GDM1 (cell line): ENCODE measurements around the gene FARS2.

Source experiments
- DNase-seq: peaks from one replicate; lab custom pipeline; 2025; lab: John Stamatoyannopoulos, UW

FARS2 gene

DNA sequence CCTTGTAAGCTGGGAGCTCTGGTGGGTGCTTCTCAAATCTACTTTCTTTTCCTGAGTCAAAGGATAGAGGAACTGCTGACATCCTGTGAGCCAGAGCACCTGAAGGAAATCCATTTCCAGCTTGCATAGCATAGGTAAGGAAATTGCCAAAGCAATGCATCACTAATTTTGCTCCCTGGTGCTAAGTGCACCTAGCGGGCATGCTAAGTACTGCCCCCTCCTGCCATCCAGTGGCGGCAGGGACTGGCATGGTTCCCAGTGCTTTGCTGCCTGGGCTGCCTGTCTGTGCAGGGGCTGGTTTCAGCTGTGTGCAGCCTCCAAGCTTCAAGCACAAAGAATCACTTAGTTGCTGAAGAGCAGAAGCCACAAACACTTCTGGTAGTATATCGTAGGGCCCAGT, 63.9 kb downstream of the FARS2 start:
- no peak for DNase-seq

DNA sequence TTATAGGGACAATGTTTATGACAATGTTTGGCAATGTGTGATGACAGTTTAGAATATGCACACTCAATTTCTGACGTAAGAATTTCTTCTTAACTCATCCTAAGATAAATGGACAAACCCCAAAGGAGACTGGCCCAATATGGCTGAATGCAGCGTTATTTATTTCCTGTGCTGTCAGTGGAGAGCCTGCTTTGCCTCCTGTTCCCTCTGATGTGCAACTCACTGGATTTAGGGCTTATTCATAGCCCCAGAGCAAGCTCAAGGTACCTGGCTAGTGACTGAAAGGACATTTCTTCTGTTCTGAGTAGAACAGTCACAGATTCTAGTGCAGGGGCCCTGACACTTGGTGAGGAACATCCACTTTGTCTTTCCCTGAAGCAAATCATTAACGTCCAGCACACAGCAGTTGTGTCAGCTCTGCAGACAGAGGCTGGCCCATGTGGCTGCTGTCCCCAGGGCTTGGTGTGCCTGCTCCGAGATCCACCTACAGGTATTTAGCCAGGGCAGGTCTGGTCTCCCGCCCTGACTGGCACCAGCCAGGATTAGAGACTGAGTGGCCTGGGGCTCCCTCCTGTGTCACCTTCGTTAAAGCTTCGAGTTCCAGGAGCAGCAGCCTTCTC, 64.8 kb downstream of the FARS2 start:
- no peak for DNase-seq

DNA sequence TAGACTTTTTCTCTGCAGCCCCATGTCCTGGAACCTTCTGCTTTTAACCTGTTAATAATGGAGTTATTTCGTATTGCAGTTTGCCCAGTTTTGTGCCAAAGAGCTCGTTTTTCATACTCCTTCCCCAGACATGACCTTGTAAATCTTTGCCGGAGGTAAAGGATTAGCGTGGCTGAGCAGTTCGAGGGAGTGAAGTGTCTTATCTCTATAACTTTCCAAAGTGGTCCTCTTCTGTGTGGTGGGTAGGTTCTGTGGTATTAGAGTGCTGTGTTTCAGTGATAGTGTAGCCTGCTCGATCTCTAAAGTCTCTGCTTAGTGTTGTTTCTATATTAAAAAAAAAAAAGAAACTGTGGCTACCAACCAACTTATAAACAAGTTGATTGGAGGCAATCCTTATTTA, 67.5 kb downstream of the FARS2 start:
- no peak for DNase-seq

DNA sequence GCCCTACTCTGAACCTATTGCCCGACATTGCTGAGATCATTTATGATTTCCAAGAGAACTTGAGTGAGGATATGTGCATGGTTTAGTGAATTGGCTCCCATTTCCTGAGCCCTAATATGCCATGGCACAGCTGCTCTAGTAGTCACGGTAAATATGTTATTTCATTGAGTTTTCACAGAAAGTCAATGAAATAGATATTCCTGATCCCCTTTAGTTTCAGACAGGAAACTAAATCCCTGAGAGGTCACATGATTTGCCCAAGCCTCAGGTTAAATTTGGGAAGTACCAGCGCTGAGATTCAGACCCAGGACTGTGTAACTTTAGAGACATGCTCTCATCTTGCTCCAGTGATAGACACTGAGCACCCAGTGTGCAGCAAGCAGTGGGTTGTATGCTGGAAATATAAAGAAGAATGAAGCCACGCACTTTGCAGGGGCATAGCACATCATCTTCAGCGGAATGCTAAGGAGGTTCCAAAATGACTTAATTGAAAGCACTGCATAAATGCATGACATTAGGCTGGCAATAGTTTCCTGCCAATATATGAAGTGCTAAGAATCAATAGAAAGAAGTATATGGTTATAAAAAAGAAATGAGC, 70.6 kb downstream of the FARS2 start:
- no peak for DNase-seq

DNA sequence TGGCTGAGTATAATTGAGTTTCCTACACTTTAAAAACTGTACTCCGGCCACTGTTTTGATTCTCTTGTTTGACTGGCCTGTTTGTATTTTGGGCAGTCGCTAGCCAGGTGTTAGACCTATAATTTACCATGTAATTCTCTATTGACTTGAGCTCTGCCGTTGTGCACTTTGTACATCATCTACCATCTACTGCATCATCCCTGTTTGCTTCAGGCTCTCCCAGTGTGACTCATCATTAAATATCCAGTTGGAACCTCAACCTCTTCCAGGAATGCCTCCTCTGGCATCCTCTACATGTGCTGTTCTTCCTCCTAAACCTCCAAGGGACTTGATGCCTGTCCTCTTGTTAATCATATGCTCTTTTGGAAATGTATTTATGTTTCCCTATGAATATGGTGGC, 72.3 kb downstream of the FARS2 start:
- no peak for DNase-seq

DNA sequence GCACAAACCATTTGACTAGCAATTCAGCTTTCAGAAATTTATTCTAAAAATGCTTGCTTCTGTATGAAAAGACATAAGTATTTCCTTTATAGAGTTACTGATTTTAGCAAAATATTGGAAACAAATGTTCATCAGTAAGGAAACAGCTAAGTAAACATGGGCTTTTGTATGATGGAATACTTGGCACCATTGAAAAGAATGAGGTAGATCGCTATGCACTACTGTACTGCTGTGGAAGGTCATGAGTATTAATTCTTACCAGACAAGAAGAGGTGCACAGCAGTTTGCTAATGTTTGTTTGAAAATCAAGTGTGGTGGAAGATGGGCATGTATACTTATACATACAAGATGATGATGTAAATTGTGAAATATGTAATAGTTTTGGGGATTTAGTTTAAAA, 73.0 kb downstream of the FARS2 start:
- no peak for DNase-seq

DNA sequence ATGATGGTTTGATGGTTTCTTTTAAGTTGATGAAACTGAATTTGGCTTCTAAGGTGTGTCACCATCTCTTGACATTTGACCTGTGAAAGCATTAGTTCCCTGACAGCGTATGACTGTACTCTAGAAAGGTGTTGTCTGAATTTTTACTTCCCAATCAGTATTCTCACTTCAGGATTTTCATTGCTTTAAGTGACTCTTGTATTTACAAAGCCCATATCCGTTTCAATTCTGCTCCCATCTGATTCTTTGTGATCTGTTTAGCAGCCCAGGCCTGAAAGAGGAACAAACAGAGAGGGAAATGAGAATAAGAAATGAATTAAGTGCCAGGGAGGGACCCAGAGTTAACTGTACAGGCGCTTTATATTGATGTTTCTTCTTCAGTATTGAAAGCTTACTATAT, 73.7 kb downstream of the FARS2 start:
- DNase-seq = no peak

DNA sequence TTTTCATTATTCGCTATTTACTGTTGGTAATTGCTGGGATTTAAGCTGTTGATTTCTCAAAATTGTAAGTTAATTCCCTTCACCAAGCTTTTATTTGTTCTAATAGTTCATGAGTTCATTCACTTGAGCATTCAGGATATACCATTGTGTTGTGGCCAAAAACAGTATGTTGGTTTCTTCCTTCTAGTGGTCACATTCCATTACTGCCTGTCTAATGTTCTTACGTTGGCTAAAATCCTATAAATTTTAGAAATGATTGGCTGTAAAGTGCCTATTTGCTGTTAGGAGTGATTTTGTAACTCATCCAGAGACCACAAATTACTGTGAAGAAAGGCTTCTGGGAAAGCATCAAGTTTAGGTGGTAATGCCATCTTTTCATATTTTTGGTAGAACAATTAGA, 76.3 kb downstream of the FARS2 start:
- no peak for DNase-seq

DNA sequence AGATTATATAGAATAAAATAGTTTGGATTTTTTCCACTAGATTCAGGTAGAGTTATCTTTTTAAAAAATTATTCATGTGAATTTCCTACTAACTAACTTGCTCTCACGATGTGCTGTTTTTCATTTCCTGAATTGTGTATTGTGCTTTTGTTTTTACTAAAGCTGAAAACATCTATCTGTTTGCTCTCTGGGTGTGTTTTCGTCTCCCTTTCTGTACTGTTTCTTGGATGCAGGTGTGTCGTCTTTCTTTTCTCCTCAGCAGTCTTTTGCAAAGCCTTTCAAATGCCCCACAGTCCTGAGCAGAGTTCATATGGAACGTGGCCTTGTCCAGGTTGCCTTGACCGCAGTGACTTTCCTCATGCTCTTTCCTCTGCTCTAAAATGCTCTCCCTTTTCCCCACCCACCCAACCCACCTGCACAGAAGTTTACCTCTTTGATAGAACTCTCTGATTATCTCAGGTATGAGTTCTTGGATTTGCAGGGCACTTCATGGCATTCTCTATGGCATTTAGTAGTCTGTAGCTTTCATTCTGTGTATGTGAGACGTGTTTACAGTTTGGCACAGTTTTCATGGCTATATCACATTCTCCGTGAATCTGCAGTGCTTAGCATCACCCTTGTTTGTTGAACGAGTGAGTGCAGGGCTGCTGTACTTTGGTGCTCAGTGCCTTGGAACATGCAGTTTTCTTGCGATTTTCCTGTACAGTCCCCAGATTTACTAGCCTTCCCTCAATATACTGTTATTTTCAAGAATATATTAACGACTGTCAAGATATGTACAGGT, 77.1 kb downstream of the FARS2 start:
- DNase-seq = no peak

DNA sequence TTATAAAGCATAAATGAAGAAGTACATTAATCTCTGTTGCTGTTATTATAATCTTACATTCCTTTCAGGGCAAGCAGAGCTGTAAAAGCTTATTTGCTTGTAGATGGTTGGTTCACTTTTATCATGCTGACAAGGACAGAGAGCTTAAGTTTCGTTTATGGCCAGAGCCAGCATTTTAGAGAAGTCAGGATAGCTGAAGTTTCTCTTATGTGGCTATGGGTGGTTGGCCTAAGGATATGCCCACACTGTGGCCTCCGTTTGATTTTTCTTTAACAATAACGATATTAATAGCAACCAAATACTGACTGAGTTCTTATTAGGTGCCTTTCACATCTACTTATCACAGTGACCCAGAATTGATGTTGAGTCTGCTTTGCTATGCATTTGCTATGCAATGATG, 78.5 kb downstream of the FARS2 start:
- DNase-seq = no peak

DNA sequence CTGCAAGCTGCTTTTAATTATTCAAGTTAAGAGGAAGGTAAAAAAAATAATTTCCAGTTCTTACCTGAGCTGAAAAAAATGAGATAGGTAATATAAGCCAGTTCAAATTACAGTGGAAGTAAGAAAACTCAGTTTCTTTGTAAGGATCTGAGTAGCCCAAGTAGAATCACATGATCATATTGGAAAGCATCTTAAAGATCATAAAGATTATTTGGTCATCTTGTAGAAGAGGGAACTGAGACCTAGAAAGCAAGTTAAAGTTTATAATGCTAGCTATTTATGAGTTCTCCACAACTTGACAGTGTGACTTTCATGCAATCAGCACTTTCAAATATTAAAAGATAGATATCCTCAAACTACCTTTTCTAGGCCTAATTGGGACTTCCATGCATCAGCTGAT, 80.5 kb downstream of the FARS2 start:
- DNase-seq = no peak

DNA sequence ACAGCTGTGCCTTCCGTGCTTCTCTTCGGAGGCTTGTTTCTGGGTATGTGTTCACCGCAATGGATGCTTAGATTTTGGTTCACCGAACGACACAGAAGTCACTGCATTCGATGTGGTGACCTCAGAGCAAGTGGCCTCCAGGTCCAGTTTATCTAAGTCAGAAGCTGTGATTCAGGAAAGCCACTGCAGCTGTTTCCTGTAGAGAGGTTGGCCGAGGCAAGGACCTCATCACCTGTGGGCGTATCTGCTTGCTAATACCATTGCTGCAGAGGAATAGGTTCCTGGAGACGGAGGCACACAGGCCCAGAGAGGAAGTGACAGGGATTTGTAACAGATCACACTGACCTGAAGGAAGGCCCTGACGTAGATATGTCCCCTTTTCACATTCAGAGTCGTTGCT, 82.7 kb downstream of the FARS2 start:
- DNase-seq = no peak

DNA sequence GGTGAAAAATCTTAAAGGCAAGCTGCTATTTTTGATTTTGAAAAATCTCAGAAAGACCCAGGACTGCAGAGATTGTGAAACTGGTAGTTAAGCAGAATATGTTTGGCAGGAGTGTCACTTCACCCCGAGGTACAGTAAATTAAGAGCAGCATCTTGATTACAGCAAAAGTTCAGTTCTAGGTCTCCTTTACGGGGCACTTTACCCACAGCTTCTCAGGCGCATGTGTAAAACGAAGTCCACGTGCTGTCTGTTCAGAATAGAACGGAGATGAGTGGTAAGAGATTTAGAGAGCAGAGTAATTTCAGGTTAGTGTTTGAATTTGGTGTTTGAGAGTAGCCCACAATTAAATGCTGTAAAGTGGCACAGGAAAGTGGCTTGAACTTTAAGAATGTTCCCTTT, 84.0 kb downstream of the FARS2 start:
- DNase-seq = no peak

DNA sequence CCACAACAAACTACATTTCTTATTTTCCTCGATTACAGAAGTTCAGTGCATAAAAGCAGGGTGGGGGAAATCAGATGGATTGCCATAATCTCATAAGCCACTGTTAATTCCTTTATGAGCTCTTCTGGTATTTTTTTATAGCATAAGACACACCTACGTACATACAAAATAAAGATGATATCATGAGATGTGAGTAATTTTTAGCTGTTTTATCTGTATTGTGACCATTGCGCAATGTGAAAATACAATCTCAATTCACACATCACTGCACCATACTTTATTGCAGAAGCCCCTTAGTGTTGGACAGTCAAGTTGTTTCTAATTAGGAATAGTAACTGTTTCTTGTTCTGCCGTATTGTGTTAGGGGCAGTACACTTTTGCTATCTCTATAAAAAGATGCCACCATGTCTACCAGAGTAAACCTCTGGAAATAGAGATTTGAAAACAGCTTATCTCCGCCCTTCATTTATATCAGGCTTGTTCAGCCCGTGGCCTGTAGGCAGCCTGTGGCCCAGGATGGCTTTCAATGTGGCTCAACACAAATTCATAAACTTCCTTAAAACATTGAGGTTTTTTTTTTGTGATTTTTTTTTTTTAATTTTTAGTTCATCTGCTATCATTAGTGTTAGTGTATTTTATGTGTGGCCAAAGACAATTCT, 90.4 kb downstream of the FARS2 start:
- DNase-seq = no peak

DNA sequence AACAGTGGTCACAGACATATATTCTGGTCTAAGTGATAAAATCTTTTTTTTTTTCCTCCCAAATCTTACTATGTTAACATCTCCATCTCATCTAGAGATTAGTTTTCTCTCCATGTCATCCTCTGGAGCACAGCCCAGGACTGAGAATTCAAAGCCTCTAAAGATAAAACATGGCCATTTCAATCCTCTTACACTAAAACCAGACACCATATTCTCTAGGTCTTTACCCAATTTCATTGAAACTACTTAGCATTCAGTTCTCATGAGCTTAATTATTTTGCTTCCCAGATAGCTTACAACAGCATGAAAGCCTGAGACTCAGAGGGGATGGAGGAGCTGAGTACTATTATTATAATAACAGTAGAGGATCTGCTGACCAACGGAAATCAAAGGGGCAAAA, 92.7 kb downstream of the FARS2 start:
- no peak for DNase-seq

DNA sequence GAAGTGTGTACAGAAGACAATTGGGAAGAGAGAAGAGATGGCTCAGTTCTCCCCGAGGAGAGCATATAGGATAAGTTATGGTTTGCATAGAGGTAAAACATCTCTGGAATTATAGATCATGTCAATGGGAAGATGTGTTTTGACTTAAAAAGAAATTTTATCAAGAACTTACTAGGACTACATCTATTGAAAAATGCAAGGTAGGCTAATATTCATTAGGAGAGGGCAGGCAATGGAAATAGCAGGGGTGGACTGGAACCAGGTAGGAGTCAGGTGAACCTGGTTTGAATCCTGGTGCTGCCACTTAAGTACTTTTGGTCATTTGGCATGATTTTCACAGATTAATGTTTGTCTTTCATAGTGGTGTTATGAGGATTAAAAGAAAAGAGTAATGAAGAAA, 96.2 kb downstream of the FARS2 start:
- DNase-seq = no peak

DNA sequence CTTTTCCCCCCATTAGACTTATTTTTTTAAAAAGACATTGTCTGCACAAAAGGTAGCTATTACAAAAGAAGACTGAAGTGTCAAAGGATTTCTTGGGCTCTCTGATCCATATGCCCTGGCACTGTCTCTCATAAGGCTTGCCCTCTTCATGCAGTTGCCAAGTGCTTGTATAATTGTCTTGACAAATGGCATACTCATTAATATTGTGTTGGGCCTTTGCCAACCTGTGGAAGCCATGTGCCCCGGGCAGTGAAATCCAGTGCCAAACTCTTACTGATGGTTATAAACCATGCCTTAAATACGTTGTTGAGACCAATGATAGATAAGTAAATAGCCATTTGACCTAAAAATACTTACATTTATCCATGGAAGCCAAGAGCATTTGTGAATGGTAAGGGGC, 98.1 kb downstream of the FARS2 start:
- DNase-seq = no peak

DNA sequence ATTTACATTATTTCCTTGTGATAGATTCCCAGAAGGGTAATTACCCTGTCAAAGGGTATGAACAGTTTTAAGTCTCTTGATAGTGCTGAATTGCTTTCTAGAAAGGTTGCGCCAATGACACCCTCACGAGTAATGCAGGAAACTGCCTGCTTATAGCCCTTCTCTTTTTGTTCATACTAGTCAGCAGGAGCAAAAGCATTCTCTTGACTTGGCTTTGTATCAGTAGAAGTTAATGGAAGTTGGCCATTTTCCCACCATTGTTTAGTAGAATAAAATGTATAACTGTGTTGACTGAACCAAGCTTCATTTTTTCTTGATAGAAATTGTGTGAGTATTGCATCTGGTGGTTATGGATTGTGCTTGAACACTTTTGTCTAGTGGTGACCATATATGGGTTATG, 100.1 kb downstream of the FARS2 start:
- no peak for DNase-seq

DNA sequence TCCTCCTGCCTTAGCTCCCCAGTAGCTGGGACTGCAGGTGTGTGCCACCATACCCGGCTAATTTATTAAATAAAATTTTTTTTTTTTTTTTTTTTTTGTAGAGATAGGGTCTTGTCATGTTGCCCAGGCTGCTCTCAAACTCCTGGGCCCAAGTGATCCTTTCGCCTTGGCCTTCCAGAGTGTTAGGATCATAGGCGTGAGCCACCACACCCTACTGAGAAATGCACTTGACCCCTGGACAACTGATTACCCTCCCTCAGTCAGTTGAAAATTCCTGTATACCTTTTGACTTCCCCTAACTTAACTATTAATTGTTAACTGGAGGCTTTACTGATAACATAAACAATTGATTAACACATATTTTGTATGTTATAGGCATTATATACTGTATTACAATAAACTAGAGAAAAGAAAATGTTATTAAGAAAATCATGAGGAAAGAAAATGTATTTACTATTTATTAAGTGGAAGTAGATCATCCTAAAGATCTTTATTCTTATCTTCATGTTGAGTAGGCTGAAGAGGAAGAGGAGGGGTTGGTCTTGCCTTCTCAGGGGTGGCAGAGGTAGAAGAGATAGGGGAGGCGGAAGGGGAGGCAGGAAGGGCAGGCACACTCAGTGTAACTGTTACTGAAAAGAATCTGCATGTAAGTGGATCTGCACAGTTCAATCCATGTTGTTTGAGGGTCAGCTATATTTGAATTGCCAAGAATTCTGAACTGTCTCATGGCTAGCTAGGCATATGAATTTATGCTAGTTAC, 104.3 kb downstream of the FARS2 start:
- DNase-seq = no peak

DNA sequence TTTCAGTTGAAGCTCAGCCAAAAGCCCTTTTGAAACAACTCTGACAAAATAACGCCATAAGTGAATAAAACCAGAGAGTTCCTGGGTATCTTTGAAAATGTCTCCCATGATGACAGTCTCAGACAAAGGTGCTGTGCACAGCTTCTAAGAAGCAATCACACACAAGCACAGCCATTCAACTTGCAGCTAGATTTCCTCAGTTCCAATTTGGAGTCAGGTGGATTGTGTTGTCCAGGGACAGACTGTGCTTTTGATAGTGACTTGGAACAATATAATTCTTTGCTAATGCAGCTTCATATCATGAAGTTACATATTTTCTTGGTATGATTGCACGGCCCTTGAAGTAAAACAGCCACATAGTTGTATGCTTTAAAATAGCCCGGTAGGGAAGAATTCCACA, 105.6 kb downstream of the FARS2 start:
- no peak for DNase-seq

DNA sequence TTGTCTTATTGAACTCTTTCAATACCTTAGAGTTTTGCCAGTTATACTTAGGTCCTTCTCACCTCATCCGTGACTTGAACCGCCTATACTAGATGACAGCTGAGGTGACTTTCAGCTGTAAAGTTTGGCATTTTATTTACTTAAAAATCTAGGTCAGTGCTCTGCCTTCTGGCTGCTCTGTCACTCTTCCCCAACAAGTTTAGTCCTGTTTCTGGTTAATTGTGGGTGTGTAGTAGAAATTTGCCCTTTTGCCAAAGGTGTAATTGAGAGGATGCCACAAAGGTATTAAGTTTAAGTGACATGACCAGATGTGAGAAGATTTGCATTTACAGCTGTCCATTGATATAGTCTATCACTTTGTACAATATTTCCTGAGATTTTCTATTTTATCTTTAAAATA, 106.2 kb downstream of the FARS2 start:
- no peak for DNase-seq

DNA sequence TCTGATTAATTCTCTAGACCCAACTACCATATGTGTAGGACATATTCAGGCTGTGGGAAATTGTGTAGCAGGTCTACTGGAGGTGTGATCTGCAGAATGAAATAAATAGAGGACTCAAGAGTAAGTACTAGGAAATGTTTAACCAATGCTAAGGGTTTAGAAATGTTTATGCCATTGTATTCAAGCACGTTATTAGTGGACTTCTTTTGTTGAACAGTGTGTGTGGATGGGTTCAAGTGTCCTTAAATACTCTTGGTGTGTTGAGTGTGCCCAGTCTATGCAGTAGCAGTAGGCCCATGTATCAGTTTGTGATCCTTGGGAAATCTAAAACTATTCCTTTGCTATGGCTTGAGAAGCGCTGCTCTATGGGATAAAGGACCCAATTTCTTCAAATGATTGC, 112.1 kb downstream of the FARS2 start:
- DNase-seq = no peak
